COLO829 (cell line): ENCODE results near the gene LAMB2.

Experiments used
- DNase-seq: peaks from one replicate; pipeline ENCODE4 v3.0.0; 2012; ENCODE audit warnings: low spot score

The LAMB2 gene

DNA sequence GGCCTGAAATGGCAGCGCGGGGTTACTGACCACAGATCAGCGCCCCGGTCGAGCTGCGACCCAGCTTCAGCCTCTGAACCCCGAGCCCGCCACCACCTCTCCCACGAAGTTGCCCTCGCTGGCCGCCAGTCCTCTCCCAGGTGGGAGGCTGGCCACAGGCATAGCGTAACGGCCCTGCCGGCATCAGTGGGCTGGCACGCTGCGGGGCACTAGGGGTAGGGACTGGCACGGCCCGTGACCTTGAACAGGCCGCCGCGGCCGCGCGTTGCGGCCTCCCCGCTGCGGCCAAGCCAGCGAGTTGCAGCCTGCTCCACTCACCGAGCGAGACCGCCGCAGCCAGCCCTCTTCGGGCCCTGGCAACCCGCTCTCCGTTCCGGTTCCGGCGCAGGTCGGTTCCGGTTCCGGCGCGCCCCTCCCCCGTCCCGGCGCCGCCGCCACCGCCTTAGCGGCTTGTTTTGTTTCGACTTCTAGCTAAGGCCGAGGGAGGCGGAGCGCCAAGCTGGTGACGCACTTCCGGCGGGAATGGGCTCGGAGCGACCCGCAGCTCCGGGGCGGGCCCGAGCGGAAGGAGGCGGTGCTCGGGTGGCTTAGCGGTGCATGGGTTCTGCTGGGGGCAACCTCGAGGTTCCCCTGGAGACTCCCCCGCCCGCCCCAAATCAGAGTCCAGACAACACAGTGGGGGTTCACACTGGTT is 12.3 kb downstream of the LAMB2 start, which contains the start of gene USP19:
Gene USP19 (minus strand): TSS at position 386 of the 694 bp plus-strand sequence. CDS start 1,678 bp downstream, outside the sequence.
- peak; percentile 97 for DNase-seq

DNA sequence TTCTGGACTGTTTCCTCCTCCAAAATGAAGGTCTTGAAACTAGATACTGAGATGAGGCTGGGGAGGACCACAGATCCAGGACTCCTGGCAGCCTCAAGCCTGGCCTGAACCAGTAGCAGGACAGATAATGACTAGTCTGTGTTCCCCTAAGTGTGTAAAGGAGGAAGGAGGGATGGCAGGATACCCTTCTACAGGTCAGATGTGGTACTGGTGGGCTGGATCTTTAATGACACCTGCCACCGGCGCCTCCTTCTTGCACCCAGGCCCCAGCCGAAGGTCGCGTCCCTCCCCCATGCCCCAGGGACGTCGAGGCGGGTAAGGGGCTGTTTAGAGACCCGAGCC is 12.8 kb downstream of the LAMB2 start:
- peak; percentile 16 for DNase-seq

DNA sequence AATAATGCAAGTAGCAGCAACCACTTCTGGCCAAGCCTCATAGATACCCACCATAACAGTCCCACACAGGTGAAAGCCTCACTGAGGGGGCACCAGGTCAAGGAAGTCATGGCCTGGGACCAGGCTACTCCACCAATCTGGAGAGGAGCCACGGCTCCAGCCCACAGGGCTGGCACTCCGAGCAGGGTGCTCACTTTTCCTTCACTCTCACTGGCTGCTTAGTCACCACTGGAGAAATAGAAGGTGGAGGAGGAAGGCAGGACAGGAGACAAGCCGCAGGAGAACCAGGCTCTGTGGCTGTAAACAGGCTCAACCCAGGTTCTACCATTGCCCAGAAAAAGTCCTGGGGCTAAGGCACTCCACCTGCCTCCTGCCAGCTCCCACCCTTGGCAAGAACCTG is 13.4 kb downstream of the LAMB2 start:
- no peak for DNase-seq

DNA sequence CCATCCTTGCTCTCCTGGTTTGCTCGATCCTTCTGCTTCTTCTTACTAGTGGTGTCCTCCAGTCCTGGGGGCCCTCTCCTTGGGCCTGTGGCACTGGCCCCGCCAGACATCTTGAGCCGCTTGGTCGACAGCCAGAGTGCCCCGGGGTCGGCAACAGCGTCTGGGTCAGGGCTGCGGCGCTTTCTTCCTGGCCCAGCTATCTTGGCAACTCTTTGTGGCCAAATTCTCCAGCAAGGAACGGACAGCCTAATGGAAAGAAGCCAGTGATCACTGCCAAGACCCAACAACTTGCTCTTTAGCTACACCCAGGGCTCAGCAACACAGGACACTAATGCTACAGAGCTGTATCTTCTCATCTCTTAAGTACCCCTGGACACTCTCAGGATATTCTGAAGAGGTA is 13.8 kb downstream of the LAMB2 start:
- DNase-seq, result no peak

DNA sequence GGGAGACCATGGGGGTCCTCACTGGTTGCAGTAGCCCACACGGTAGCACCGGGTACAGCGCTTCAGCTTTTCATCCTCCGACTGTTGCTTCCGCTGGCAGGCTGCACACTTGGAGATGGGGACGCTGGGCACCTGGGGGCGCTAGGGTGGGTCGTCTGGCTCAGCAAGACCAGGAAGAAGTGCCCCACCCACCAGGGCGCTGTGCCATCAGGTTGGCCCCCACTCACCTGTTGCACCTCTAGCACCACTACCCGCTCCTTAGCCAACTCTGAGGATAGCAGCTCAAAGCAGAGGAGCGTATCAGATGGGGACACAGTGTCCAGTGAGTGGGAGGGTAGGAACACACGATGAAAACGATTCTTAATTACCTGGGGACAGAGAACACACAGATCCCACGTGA is 20.6 kb downstream of the LAMB2 start:
- DNase-seq, result no peak

DNA sequence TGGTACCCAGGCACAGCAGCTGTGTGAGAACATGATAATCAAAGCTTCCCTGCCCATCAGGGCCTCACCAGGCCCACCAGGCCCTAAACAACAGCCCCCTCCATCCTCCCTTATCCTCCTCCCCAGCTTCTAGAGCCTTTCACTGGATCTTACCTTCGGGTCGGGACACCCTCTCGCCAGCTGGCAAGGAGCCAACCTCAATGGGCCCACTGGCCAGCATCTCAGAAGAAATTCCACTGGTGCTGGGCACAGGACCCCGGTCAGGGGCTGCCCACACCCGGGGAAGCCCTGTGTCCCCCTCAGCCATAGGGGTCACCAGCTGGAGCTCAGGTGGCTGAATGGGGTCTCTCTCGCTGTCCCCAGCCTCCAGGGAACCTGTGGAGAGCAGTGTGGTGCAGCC is 21.5 kb downstream of the LAMB2 start:
- DNase-seq, result no peak

DNA sequence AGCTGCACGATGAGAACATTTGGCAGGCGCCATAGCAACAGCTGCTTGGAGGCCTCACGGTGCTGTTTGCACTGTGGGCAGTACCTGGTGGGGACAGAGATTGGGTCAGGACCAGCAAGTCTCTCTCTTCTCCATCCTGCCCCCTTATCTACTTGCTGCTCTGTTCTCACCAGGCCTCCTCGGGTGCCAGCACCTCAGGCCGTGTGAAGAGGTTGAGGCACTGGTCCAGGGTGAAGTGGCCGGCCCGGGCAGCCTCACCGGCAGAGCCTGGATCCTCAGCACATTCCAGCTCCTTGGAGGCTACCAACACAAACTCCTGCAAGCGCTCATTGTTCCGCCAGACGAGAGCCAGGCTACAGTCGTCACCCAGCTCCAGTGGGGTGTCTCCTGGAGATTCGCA is 22.1 kb downstream of the LAMB2 start:
- DNase-seq, result no peak

DNA sequence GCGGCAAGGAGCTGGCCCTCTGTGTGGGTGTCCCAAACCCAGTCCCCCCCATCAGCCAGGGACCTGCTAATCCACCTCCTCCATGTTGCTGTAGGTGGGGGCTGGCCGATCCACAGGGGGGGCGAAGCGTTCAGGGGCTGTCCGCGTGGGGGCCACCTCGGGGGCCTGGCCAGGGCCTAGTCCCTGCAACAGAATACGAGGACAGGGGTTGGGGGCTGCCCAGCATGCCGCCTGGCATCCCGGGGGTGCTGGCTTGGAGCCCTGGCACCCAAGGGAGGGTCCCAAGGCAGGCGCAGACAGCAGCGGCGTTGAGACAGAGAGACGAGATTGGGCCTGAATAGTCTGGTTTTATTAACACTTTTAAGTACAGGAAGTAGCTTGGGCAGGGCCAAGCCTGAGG is 24.5 kb downstream of the LAMB2 start:
- DNase-seq, result no peak

DNA sequence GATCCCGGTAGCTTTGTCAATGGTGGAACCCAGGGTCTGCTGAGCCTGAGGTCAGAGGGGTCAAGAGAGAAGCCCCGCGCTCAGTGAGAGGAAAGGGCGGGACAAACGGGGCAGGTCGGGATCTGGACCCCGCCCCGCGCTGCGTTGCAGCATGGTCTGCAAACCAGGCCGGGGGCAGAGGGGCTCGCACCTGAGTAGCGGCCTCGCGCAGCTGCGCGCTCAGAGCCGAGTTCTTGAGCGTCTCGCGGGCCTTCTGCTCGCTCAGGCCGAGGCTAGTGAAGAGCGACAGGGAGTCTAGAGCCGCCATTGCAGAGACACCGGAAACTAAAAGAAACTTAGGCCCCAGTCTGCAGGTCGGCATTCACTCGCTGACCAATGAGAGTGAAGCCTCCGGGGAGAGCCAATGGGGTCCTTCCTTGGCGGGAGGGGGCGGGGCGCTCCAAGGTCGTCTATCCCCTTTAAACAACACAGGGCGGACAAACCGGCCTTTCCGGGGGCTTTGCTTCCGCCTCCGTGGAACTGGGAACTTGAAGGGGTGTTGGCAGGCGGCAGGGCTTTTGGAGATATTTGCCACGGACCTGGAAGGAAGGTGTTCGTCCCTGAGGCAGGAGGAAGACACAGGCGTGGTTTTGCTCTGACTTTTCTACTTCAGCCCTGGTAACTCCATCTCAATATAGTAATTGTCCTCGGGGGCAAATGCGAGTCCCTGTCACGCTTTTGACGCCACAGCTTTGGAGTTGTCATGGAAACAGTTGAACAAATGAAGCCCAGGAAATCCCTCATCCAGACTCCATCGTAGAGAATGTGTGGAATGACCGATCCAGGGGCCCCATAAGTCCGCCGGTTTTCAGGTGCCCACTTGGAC is 28.2 kb downstream of the LAMB2 start, which contains the start of gene QARS1:
Gene QARS1 (minus strand): TSS at position 331 of the 865 bp plus-strand sequence. CDS start 24 bp downstream, at position 307.
- peak; percentile 95 for DNase-seq

DNA sequence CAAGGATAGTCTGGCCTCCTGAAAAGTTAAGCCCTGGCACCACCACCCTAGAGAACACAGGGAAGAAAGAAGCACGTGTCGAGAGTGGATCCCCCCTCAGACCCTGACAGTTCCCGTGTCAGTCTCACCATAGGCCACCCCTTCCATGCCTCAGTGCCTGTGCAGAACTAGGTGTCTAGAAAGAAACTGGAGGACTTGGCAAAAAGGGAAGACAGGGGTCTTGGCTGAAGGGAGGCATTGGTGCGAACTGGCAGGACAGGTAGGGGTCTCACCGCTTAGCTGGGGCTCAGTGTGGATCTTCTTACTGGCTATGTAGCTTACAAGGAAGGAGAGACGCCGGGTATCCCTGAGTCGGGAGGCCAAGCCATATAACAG is 28.8 kb downstream of the LAMB2 start:
- DNase-seq, result no peak

DNA sequence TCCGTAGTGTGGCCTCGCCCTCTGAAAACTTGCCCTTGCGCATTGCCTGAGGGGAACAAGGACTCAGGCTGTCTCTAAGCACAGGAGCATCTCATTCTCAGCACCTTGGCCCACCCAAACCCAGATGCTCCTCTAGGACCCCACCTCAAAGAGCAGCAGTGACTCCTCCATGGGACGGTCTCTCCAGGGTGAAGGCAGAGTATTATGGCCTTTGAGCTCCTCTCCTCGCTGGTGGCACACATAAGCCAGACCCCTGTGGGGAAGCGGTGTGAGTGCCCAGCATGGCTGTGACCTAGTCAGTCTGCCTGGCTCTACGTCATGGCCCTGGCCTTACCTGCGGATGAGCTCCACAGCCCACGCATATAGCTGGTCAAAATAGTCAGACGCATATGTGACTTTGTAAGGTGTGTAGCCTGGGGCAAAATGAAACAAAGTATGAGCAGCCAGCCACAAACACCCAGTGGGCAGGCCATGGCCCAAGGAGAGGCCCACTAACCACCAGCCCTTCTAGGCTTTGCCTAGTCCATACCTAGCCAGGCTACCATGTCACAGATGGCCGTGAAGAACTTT is 32.7 kb downstream of the LAMB2 start:
- no peak for DNase-seq

DNA sequence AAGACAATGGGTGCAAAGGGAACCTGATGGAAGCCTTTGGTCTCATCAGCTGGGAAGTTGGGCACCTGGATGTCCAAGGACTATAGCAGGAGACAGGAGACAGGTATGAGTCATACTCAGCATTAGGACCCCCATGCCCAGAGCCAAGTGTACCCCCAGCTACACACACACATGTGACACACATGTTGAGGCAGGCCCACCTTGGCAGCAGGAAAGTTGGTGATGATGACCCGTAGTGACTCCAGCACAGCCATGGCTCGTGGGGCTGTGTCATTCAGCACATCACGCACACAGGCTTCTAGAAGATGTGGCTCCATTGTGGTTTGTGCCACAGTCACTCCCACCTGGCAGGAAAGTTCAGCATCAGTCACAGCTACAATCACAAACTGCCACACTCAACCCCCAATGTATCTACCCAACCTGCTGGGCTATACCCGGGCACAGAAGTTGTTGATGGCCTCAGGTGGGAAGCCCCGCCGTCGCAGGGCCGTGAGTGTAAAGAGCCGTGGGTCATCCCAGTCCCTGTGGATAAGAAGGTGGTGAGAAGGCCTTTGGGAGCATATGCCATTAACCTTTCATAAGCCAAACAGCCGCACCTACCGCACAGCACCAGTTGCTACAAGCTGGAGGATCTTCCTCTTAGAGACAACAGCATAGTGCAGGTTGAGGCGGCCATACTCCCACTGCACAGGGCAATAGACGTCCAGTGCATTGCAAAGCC is 33.8 kb downstream of the LAMB2 start:
- DNase-seq, result no peak

DNA sequence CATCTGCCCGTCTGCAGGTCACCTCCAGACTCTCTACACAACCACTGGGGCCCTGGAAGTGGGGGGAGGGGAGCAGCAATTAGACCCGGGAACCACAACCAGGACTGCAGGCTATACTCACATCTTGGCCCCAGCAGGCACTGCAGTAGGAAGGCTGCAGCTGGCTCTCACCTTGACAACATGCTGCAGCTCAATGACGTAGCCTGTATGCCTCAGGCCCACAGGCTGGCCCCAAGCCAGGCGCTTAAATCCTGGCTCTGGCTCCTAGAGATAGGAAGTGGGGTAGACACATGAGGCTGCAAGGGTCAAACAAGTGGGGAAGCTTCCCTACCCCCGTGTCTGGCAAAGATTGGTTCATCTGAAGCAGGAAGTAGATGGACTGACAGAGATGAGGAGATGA is 34.4 kb downstream of the LAMB2 start:
- DNase-seq, result no peak

DNA sequence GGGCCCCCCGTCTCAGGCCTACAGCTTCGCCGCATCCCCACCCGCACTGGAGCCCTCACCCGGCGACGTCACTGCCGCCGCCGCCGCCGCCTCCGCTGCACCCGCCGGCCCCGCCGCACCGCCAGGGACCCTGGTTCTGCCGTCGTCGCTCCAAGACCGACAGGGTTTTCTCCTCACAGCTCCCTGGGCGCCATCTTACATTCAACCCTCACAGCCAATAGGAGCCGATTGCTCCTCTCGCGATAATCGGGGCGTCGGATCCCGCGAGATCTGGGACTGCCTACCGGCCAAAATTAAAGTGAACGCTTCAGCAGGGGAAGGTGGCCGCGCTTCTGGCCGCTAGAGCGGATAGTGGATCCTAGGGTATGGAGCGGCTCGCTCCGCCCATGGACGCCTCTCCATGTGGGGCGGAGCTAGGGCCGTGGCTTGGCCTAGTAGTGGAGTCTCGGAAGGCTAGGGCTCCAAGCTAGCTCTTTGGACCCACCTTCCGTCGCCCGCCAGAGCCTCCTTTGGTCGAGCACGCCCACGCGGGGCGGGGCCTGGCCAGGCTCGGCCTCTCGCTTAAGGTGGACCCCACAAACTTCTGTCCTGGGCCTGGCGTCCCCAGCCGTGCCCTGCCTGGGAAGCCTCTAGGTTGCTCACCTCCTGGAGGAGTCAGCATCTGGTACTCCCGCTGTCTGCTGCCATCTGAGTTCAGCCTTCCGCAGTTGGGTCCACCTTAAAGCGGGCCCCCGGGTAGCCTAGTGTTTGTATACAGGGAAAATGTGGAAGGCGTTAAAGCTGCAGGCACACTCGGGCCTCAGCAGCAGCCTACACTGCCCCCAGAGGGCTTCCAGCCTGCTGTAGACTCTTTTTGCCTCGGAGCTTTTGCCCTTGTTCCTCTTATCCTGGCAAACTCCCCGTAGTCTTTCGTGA is 38.7 kb downstream of the LAMB2 start, which contains the start of gene QRICH1:
Gene QRICH1 (minus strand): TSS at position 219 of the 915 bp plus-strand sequence. CDS start 17,054 bp downstream, outside the sequence.
- DNase-seq, result peak; percentile 99

DNA sequence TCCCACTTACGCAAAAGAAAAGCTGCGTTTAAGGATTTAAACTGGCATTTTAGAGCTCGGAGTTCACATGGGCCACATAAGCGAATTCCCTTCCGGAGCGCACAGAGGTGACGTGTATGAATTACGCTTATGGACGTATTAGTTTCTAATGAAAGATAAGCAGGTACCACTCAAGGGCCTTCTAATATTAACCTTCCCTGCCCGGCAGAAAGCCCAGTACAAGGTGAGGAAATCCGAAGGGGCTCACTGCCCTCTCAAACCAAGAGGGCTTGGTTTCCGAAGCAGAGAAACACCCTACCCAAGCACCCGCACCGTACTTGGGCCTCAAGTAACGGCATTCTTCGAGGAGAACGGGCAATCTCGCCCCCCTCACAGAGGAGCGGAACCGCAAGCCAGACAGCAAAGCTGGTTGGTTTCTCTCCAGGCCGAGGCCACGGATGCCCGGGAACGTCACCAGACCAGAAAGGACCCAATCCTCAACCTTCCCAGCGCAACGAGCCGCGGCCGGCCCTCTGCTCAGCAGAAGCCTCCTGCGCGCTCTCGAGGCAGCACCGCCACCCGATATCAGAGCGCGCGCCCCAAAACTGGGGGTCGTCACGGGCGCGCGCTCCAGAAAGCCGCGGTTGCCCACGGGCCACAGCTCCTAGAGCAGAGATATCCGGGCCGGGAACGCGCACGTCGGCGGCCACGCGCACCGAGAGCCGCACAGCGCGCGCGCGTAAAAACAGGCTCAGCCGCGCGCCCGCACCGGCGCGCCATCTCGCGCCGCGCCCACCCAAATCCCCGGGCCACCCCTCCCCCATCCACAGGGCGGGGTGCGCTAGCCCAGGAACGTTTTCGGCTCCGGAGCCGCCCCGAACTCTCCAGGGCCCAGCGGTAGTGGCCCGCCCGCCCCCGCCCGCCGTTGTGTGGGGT is 39.7 kb downstream of the LAMB2 start:
- peak; percentile 69 for DNase-seq

DNA sequence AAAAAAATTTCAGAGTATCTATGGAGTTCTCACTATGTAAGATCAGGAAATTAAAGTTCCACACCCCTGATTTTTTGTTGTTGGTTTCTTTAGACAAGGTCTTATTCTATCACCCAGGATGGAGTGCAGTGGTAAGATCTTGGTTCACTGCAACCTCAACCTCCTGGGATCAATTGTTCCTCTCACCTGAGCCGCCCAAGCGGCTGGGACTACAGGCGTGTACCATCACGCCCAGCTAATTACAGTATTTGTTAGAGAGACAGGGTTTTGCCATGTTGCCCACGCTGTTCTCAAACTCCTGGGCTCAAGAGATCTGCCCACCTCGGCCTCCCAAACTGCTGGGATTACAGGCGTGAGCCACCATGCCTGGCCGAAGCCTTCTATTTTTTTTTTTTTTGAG is 51.4 kb downstream of the LAMB2 start:
- DNase-seq, result no peak

DNA sequence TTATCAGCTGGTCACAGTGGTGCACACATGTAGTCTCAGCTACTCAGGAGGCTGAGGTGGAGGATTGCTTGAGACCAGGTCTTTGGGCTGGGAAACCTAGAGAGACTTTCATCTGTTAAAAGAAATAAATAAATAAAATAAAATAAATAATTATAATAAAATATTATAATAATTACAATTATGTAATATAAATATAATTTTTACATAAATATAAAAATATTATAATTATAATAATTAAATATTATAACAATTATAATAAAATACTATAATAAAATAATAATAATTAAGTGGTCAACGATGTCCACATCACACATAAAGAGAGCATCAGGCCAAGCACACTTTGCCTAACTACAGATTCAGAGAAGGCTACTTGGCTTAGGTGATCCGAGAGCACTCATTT is 53.6 kb downstream of the LAMB2 start:
- no peak for DNase-seq

DNA sequence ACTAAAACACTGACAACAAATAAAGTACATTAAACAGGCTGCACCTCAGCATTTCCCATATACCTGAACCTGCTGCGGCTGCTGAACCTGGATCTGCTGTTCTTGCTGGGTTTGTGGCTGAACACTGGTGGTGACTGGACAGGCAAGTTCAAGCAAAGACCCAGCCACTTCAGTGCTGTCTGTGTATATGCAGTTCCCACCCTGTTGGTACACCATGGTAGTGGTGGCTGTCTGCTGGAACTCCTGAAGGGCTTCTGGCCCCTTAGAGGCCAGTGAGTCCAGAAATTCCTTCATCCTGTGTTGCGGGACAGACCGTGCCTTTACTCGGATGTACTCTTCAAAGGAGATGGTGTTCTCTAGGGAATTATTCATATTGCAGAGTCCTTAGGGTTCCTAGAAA is 56.2 kb downstream of the LAMB2 start:
- DNase-seq, result no peak

DNA sequence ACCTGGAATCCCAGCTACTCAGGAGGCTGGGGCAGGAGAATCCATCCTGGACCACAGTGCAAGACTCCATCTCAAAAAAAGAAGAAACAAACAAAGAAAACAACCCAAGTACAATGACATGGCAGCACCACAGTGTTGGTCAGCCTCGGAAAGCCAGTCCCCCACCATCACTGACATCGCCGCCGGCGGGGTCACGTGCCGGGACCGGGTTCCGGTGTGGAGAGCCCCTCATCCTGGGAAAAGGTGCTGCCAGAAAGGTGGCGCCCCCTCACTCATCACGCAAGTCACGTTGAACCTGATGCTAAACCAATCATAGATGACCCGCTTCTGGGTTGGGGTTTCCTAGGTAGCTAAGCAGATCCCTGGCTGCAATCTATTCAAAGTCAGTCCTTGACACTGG is 56.7 kb downstream of the LAMB2 start:
- no peak for DNase-seq
